ENCODE data around the gene NAP1L4. TPM values are rescaled to one million over a fixed set of nuclear protein-coding genes. Genes with fewer than 3 reads are reported as not detected.

NAP1L4 gene
- total RNA-seq, 2 donors from 2014 or later: 62.8 to 83.7 TPM

- Histone ChIP-seq H3K4me1 (ENCODE audit: control insufficient read depth in 1 of 2, low read depth in 2 of 2) (no peaks in the 10 kb centered on the region), H3K4me3 (no peak overlapping the region), H3K9me3 (no peaks in the 10 kb centered on the region), H3K27me3 (replicated peaks; ENCODE audit: insufficient read depth) (no peaks in the 10 kb centered on the region), H3K36me3 (peaks cover 72% of the 10 kb centered on the region), H3K27ac (no peak overlapping the region)
- ATAC-seq (ENCODE audit: insufficient number of reproducible peaks, low FRiP score, low read depth) (no peak), DNase-seq (ENCODE audit: low spot score) (no peak)
- no peak for TF ChIP-seq CTCF (IDR thresholded peaks at IDR 0.05)
Measured at GRCh38 chr11:3010521-3011275, 18.6 kb upstream of the NAP1L4 start.

- H3K27me3 ChIP-seq (replicated peaks; ENCODE audit: insufficient read depth): no peaks in the 10 kb centered on the region
- H3K27ac ChIP-seq: no peak overlapping the region
- H3K36me3 ChIP-seq: peaks cover 68% of the 10 kb centered on the region
- H3K4me3 ChIP-seq: no peak overlapping the region
- TF ChIP-seq CTCF (IDR thresholded peaks at IDR 0.05): no peak
- H3K4me1 ChIP-seq (ENCODE audit: control insufficient read depth in 1 of 2, low read depth in 2 of 2): no peaks in the 10 kb centered on the region
- no peaks in the 10 kb centered on the region for H3K9me3 ChIP-seq
- ATAC-seq (ENCODE audit: insufficient number of reproducible peaks, low FRiP score, low read depth) (no peak), DNase-seq (ENCODE audit: low spot score) (no peak)
Measured at GRCh38 chr11:3010004-3010403, 17.9 kb upstream of the NAP1L4 start.

- no peak overlapping the region for H3K27ac ChIP-seq
- no peaks in the 10 kb centered on the region for H3K9me3 ChIP-seq
- no peak overlapping the region for H3K4me3 ChIP-seq
- DNase-seq (ENCODE audit: low spot score): no peak
- H3K4me1 ChIP-seq (ENCODE audit: control insufficient read depth in 1 of 2, low read depth in 2 of 2): no peaks in the 10 kb centered on the region
- peaks cover 68% of the 10 kb centered on the region for H3K36me3 ChIP-seq
- ATAC-seq (ENCODE audit: insufficient number of reproducible peaks, low FRiP score, low read depth): no peak
- TF ChIP-seq CTCF (IDR thresholded peaks at IDR 0.05): no peak
- H3K27me3 ChIP-seq (replicated peaks; ENCODE audit: insufficient read depth): no peaks in the 10 kb centered on the region
Measured at GRCh38 chr11:3009481-3009880, 17.4 kb upstream of the NAP1L4 start.

GRCh38 chr11:3008746-3009336, 16.7 kb upstream of the NAP1L4 start:
- Histone ChIP-seq H3K9me3 (no peaks in the 10 kb centered on the region), H3K27ac (no peak overlapping the region), H3K27me3 (replicated peaks; ENCODE audit: insufficient read depth) (no peaks in the 10 kb centered on the region), H3K4me1 (ENCODE audit: control insufficient read depth in 1 of 2, low read depth in 2 of 2) (no peaks in the 10 kb centered on the region), H3K36me3 (peaks cover 66% of the 10 kb centered on the region), H3K4me3 (no peak overlapping the region)
- no peak for TF ChIP-seq CTCF (IDR thresholded peaks at IDR 0.05)
- DNase-seq (ENCODE audit: low spot score) (no peak), ATAC-seq (ENCODE audit: insufficient number of reproducible peaks, low FRiP score, low read depth) (no peak)

GRCh38 chr11:3007404-3008010, 15.4 kb upstream of the NAP1L4 start:
- no peak for ATAC-seq (ENCODE audit: insufficient number of reproducible peaks, low FRiP score, low read depth)
- peaks cover 0 to 3% of the 10 kb centered on the region in 2 donors for H3K4me1 ChIP-seq (ENCODE audit: control insufficient read depth in 1 of 2, low read depth in 2 of 2)
- H3K4me3 ChIP-seq: no peak overlapping the region
- DNase-seq (ENCODE audit: low spot score): no peak
- no peak for TF ChIP-seq CTCF (IDR thresholded peaks at IDR 0.05)
- no peaks in the 10 kb centered on the region for H3K9me3 ChIP-seq
- no peak overlapping the region for H3K27ac ChIP-seq
- H3K36me3 ChIP-seq: peaks cover 63% of the 10 kb centered on the region
- no peaks in the 10 kb centered on the region for H3K27me3 ChIP-seq (replicated peaks; ENCODE audit: insufficient read depth)
